Inflammatory macrophage (primary cell): ENCODE measurements around the gene TLE5.

Experiments used
- DNase-seq, 2 donors: peaks; one replicate each; pipeline ENCODE4 v3.0.0-alpha.2; 2020 to 2022
- total RNA-seq, 18 experiments: gene quantifications; one replicate each; lab custom pipeline; 2026; ENCODE audit warnings: mixed read lengths in 6 of 18, inconsistent platforms in 2 of 18; lab: John Stamatoyannopoulos, UW

The TLE5 gene, protein sequence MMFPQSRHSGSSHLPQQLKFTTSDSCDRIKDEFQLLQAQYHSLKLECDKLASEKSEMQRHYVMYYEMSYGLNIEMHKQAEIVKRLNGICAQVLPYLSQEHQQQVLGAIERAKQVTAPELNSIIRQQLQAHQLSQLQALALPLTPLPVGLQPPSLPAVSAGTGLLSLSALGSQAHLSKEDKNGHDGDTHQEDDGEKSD
- total RNA-seq: 65.6 to 220 (median 120) reads per million in 18 experiments

DNA sequence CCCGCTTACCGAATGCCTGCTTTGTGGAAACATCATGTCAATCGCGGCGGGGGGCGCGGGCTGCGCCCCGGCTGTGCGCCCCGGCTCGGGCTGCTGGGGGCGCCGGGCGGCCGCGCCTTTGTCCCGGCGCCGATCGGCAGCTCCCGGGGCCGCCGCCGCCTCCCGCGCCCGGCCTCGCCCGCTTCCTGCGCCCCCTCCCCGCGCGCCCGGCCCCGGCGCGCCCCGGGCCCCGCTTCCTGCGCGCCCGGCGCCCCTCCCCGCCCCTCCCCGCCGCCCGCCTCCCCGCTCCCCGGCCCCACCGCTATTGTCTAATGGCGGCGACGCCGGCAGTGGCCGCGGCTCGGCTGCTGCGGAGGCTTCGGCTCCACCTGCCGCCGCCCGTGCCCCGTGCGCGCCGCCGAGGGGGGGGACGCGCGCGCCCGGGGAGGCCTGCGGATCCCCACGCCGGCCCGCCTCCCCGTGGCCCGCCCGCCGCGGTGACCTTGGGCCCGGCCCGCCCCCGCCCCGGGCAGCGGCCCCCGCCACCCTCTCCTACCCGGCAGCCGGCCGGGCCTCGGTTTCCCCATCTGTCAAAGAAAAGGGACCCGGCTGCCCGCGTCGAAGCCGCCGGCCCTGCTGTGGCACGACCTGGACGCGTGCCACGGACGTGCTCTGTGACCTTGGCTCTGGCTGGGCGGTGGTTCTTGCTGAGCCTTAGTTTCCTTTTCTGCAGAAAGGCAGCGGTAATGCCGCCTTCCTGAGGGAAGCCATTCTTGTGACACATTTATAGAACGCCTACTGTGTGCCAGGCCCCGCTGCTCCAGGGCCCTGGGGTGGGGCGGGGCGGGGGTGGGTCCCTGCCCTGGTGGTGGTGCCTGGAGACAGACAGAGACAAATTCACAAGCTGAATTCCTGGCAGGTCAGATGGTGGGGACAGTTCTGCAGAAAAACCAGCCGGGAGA is at the start of gene TLE5:
TLE5 (minus strand) TSS at position 331 of the 941 bp plus-strand sequence; CDS start at position 36, 295 bp downstream.
- peak; percentile 38 to 67 for DNase-seq

DNA sequence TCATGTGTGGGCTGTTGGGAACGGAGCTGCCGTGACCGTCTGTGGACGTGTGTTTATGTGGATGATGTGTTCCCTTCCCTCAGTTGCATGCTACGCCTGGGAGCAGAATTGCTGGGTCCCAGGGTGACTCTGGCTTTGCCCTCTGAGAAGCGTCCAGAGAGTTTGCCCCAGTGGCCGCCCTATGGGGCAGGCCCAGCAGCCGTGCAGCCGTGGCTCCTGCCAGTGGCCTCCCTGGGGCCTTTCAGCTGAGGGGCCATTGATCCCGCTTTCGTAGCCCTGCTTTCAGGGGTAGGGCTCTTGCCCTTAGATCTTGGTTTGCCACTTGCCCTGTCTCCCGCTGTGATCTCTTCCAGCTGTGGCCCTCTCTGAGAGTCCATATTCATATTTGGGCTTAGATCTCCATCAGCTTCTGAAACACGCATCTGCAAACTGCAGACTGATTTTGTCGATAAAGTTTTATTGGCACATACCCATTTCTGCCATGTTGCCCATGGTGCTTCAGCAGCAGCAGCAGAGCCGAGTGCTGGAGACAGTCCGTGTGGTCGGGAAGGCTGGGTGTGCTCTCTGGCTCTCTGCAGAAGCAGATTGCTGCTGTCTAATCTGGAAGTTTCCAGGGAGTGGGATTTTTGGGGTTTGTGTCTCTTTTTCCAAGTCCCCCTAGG is 49.4 kb upstream of the TLE5 start:
- DNase-seq: no peak

DNA sequence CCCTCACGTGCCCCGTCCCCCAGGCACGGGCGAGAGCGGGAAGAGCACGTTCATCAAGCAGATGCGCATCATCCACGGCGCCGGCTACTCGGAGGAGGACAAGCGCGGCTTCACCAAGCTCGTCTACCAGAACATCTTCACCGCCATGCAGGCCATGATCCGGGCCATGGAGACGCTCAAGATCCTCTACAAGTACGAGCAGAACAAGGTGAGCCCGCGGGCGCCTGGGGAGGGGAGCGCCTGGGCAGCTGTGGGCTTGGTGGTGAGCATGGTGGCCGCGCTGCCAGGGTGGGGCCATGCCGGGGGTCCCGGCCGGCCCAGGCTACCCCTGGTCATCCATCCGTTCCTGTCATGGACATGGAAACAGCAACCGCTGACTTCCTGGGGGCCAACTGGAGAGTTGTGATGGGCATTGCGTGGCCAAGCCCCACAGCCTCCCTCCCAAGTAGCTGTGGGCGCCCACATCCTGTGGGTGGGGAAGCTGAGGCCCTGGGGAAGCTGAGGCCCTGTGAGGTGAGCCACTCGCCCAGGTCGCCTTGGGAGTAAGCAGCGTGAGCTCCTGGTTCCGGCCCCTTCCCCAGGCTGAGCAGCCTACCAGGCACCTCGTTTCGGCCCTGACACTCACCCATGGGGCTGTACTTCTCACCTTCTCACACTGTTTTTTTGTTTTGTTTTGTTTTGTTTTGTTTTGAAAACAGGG is 48.0 kb upstream of the TLE5 start:
- no peak for DNase-seq

DNA sequence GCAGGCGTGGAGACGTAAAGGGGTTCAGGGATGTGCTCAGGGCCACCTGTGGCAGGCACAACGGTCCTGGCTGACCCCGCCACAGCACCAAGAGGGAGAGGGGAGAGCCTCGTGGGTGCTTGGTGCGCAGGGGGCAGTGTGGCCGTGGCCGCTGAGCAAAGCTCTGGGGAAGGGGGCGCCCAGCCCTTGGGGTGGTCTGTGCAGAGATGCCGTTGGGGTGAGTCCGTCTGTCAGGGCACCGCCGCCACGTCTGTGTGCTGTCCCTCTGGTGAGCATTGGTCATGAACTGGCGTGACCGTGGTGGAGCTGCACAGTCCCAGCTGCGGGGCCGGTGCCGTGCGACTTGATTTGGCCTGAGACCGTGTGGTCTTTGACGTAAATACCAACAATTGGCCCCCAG is 47.2 kb upstream of the TLE5 start:
- no peak for DNase-seq

DNA sequence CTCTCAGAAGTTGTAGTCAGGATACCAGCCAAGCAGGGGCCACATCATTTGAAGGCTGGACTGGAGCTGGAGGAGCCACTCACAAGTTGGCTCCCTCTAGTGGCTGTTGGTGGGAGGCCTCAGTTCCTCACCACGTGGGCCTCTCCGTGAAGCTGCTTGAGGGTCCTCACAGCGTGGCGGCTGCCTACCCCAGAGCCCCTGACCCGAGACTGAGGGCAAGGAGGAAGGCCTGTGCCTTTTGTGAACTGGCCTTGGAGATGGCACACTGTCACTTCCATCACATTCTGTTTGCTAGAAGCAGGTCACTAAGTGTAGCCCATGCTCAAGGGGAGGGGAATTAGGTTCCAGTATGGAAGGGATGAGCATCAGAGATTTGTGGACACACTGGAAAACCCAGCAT is 46.5 kb upstream of the TLE5 start:
- peak; percentile 57 to 70 for DNase-seq

DNA sequence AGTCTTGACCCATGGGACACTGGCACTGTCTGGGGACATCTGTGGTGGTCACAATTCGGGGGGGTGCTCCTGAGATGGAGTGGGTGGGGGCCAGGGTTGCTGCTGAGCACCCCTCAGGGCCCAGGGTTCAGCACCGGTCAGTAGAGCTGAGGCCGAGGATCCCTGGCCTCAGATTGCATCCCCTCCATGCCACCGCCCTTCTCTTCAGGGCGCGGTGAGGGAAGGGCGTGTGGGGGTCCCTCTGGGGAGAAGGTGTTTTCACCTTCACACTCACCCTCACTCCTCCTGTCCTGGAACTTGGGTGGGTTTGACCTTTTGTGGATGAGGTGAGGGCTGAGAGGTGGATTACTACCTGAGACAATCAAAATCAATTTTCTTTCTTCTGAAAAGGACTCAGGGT is 45.4 kb upstream of the TLE5 start:
- DNase-seq: no peak

DNA sequence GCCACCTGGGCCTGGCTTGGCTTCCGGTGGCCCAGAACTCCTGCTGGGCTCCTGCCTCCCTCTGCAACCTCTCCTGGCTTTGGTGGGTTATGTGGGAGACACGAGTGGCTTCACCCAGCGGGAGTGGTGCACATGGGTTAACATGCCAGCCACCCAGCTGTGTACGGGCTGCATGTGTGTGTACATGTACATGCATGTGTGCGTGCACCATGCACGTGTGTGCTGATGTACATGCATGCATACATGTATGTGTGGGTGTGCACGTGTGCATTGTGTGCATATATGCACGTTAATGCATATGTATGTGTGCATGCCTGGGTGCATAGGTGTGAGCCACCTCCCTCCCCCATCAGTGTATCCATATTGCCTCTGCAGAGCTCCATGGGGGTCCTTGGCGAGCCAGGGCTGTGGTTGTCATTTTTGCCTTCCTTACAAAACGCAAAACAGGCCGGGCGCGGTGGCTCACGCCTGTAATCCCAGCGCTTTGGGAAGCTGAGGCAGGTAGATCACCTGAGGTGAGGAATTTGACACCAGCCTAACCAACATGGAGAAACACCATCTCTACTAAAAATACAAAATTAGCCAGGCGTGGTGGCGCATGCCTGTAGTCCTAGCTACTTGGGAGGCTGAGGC is 44.3 kb upstream of the TLE5 start:
- DNase-seq: no peak

DNA sequence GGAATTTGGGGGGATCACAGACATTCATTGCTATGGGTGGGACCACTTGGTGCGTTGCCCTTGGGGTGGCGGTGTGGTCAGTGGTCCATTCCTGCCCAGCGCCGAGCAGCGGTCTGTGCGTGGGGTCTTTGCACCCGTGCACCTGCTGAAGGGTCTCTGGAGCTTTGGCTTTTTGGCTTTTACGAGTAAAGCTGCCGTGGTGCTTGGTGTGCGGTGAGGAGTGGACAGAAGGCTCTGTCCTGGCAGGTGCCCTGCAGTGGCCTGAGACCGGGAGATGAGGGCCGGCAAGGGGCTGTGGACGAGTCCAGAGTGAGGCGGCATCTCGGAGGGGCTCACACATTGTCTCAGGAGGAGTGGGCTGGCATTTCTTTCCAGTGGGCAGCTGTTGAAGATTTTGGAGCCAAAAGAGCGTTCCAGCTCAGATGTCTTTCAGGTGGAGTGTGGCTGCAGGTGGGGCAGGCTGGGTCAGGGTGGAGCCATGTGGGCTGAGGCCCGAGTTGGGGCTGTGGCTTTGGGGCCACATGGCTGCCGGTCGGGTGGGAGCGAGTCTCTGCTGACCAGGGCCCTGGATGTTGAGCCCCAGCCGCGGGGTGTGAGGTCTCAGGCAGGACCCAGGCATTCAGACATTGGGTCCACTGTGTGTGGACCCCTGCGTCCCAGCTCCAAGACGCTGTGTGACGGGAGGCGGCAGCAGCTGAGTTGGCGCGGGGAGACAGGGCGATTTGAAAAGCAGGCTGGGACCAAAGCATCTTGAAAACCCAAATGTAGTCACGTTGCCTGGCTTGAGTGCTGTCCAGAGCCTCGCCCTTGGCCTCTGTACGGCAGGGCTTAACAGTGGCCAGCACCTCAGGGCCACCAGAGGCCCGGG is 43.6 kb upstream of the TLE5 start:
- no peak for DNase-seq

DNA sequence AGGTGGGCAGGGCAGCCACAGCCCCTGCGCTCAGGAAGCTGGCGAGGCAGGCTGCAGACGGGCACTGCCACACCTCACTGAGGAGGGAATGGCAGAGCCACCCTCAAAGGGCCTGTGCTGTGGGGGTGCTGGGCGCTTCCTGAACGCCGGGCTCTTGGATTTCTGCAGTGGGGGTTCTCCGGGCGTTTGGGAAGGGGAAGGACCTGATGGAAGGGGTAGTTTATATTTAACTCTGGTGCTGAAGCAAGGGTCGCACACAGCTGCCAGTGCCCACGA is 42.4 kb upstream of the TLE5 start:
- DNase-seq: no peak

DNA sequence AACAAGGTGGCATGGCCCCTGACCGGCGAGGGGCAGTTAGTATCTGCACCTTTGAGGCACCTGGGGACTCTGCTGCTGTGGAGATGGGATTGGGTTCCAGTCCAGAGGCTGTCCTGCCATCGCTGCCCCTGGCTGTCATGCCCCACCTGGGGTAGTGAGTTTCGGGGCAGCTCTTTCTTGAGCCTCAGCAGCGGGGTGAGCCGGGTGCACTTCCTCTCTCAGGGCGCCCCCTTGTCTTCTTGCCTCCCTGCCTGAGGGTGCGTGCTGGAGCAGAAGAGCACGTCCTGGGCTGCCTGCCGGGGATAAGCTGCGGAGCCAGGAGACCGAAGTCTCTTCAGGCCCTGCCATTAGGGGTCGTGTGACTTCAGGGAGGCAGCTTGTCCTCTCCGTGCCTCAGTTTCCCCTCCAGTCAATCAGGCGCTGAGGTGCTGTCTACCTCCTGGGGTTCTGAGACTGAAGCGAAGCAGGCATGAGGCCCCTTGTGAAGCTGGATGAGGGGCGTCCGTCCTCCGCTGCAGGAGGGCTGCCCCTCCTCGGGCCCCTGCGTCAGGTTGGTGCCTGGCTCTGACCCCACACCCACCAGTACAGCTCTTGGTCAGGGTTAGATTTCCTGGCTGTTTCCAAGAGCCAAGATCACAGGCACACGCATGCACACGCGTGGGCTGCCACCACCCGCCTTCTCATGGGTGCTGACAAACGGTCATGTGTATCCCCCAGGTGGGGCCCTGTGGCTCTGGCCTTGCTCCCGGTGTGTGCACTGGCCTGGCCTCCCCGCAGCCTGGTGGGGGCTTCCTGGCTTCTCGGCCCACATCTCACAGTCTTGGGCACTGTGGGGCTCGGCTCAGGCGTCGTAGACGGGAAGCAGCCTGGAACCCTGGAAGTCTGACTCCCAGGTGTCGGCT is 40.2 kb upstream of the TLE5 start:
- no peak for DNase-seq

DNA sequence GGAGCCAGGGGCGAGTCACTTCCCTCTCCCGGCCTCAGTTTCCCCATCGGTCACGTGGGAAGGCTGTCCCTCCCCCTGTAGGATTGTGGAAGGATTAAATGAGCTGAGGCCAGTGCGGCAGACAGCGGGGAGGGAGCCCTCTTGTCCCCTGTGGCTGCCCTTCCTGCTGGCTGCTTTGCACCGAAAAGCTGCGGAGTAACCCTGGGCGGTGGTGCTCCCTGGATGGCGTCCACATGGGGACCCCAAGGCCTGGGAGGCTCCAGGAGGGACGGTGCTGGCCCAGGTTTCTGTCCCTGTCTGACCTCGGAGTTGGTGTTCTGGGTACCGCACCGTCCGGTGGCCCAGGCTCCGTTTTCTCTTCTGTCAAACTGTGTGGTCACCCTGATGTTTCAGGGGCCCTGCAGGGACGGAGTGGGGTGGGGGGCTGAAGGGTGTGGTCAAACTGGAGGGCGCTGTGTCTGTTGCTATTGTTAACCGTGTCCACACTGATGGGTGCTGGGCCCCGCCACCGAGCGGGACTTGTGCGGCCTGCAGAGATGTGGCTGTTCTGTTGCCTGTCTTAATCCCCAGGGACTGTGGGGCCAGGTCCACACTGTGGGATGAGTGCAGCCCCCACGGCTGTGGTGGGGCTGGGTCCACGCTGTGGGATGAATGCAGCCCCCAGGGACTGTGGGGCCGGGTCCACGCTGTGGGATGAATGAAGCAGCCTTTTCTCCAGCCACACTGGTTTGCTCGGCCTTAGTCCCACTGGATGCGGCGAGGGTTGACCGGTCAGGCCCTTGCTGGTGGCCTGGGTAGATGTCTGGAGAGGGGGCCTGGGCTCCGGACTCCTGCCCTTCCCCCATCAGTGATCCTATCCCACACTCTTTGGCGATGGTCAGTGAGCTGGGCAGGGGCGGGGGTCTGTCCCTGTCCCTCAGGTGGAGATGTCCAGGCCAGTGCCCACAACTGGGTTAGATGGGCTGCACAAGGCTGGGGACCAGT is 38.7 kb upstream of the TLE5 start:
- no peak for DNase-seq

DNA sequence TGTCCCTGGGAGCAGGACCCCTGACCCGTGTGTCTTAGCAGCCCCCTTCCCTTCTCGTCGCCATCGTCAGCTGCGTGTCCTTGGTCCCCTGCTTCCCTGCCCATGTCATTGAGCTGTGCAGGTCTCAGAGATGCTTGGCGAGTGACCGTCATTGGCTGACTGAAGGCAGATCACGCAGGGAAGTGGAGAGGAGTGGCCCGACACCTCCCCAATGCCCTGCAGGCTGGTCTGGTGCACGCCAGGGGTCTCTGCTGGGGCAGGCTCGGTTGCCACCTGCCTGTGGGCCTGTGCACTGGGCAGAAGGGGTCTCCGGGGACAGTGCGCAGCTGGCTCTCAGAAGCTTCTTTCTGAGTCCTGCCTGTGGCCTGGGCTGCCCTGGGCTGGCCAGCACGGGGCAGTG is 38.0 kb upstream of the TLE5 start:
- no peak for DNase-seq

DNA sequence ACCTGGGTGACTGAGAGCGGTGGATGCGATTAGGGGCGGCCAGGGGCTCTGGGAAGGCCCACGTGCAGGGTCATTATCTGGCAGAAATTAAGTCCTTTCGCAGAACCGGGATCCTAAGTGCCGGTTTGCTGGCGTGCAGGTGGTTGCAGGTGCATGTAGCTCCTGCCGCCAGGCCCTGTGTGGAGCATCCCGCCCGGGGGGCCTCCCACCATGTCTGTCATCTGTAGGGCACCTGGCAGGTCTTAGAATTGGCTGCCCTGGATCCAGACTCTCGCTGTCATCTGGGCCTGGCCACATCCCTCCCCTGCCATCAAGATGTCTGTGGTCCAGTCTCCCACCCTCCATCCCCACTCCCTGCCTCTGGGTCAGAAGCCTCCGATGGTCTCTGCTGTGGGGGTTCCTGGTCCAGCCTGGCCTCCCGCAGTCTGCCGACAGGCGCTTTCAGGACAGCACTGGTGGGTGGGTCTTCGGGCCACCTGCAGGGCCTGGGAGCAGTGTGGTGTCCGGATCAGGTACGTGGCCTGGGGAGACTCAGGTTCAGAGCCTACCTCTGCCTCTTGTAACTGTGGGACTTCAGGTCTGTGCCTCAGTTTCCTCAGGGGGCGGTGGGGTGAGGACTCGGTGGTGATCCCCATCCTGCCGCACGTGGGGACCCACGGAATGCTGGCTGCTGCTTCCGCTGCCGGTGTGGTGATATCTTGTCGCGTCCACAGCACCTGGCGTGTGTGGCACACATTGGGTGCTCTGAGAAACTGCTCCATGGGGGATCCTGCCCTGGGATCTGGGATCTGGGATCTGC is 37.3 kb upstream of the TLE5 start:
- DNase-seq: no peak

DNA sequence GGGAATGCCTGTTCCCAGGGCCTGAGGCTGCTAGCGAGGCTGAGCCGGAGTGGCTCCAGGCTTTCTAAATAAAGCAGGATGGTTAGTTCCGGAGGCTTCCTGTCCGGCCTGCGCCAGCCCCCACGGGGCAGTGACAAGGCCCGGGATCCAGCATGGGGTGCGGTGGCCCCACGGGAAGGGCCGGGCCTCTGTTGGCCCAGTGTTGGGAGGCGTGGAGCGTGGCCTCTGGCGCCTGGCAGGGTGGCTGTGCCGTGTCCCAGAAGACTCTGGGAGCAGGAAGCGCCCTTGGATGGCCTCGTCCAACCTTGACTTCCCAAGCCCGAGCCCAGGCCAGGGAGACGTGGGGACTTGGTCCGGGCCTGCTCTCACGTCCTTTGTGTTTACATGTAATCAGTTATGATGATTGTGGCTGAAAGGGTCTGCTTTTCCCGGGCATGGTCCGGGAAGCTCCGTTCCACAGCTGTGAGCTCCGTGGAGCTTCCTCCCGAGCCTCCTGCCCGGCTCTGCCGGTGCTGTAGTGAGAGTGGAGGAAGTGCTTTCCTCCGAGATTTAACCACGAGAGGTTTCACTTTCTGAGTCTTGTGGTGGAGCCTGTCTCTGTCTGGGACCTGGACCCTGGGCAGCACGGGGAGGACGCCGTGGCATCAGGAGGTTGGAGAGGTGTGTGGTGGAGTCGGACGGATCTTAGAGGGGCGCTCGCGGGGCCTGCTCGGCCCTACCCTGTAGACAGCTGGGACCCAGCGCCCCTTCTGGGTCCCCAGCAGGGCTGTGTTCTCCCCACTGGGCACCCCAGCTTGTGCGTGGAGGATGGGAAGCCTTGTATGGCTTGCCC is 36.4 kb upstream of the TLE5 start:
- peak; percentile 27 to 36 for DNase-seq

DNA sequence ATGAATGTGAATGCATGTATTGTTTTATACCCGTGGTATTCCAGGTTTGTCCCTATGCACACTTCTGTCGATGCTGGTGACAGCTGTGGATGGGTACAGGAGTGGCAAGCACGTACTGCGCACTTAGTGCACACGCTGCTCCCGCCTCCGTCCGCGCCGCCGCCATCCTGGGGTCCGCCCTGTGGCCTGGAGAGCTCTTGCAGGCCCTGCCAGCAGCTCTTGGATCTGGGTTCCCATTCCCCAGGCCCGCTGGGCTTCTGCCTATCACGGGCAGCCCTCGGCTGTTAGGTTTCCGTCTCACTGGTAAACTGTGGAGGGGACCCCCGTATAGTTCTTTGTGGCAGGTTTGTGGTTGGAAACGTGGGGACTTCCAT is 35.8 kb upstream of the TLE5 start:
- DNase-seq: no peak

DNA sequence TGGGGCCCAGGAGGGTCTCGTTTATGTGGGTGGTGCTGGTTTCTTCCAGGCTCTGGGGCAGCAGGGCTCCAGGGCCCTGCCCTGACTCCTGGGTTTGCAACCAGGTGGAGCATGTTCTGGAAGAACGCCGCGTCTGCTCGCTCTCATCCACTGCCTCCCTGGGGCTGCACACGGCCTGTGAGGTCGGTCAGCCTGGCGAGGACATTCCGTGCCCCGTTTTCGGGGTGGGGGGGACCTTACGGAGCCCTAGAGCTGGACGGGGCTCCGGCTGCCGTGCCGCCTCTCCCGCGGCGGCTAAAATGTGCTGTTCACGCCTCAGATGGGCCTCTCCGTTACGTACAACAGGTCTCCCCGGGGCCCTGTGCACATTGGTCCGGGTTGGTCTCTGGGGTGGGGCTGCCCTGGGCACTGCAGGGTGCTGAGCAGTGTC is 35.2 kb upstream of the TLE5 start:
- no peak for DNase-seq

DNA sequence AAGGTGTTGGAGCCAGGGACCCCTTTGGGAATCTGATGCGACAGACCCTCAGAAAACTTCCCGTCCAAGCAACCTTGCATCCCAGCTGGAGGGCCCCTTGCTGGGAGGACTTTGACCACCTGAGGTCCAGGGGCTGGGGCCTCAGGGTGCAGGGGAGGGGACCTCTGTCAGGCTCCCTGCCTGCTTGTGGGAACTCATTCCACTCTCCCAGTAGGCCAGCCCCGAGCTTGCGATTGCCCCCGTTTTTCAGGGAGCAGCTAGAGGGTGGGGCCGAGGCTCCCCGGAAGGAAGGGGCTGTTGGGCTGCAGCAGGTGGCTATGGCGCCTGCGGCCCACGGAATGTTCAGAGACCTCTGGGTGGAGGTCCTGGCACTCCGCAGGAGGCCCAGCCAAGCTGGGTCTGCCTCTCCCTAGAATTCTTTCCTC is 34.6 kb upstream of the TLE5 start:
- DNase-seq: no peak
